HepG2 (cell line): ENCODE measurements around the gene CARMIL1. TPM values are rescaled to one million over a fixed set of nuclear protein-coding genes. Genes with fewer than 3 reads are reported as not detected.

Source experiments
- ATAC-seq: fragments of 200-7000 bp; cut with Tn5 transposase; 3 replicates; pipeline ENCODE4 v1.9.1; 2020; ENCODE audit warnings: mild to moderate bottlenecking, moderate library complexity
- BruUV-seq: library from RNA; stranded (reverse); fragments of 400-500 nt; replicated peaks from 2 replicates; lab custom pipeline; 2021; lab: Mats Ljungman, UMichigan
- CTCF ChIA-PET: fragments of 300-600 bp; formaldehyde crosslinking; extraction: SDS; loops from one replicate; lab custom pipeline; 2021; ENCODE audit warnings: low total read pairs, inconsistent platforms, low intra/inter-chr PET ratio; lab: Yijun Ruan, JAX
- POLR2A ChIA-PET: fragments of 350-600 bp; sonication (Branson Sonifier 250); formaldehyde crosslinking; loops from one replicate; lab custom pipeline; 2020; ENCODE audit warnings: antibody characterized with exemption, inconsistent platforms; lab: Yijun Ruan, JAX
- DNase-seq: peaks from one replicate; pipeline ENCODE4 v3.0.0-alpha.2; 2015; ENCODE audit warnings: low spot score
- FAIRE-seq: peaks from 3 replicates; lab custom pipeline; 2011; peaks lifted over from hg19 to GRCh38; lab: Jason Lieb, UNC
- H2AFZ ChIP-seq: one replicate; pipeline ENCODE4 v1.6.1; 2011; ENCODE audit warnings: low read length, inconsistent platforms
- H3K27ac ChIP-seq: fragments of 300-600 bp; 3 replicates; pipeline ENCODE4 v1.8.0; 2011; ENCODE audit warnings: mixed run types, mild to moderate bottlenecking, mixed read lengths, low read length, inconsistent platforms; ENCODE audit not compliant: insufficient read depth; ENCODE audit errors: extremely low read length
- H3K27me3 ChIP-seq, 2 experiments: fragments of 200-600 bp in 1 of 2; 2 replicates in 1 of 2; 3 replicates in 1 of 2; pipeline versions ENCODE4 v1.6.0 to v1.8.0; 2011; ENCODE audit warnings: low read length in 2 of 2, mild to moderate bottlenecking in 2 of 2, moderate library complexity in 2 of 2, inconsistent platforms in 1 of 2; ENCODE audit not compliant: insufficient read depth in 2 of 2, control insufficient read depth in 1 of 2
- H3K36me3 ChIP-seq, 2 experiments: fragments of 200-600 bp in 1 of 2; replicated peaks in 1 of 2; 2 replicates in 1 of 2; 3 replicates in 1 of 2; pipeline versions ENCODE4 v1.5.1 to v1.8.0; 2011; ENCODE audit warnings: low read length in 2 of 2, inconsistent platforms in 1 of 2; ENCODE audit not compliant: insufficient read depth in 2 of 2, control insufficient read depth in 1 of 2
- H3K4me1 ChIP-seq: 2 replicates; pipeline ENCODE4 v1.5.1; 2012; ENCODE audit warnings: low read length, inconsistent platforms; ENCODE audit not compliant: insufficient read depth
- H3K4me2 ChIP-seq: 2 replicates; pipeline ENCODE4 v1.6.0; 2011; ENCODE audit warnings: low read depth, low read length, inconsistent platforms
- H3K4me3 ChIP-seq, 3 experiments: fragments of 200-600 bp in 1 of 3; sonication (generic), shearing (Covaris generic) in 1 of 3; replicated peaks in 1 of 3; 2 replicates each; pipeline ENCODE4 v1.5.1; 2011 to 2016; ENCODE audit warnings: low read length in 3 of 3, inconsistent platforms in 2 of 3, low read depth in 2 of 3, mild to moderate bottlenecking in 2 of 3, control low read depth in 1 of 3, mixed read lengths in 1 of 3; ENCODE audit not compliant: insufficient read depth in 1 of 3
- H3K79me2 ChIP-seq: one replicate; pipeline ENCODE4 v1.6.1; 2011; ENCODE audit warnings: low read length, inconsistent platforms; ENCODE audit not compliant: insufficient read depth
- H3K9ac ChIP-seq: 2 replicates; pipeline ENCODE4 v1.6.0; 2011; ENCODE audit warnings: mild to moderate bottlenecking, low read depth, low read length, inconsistent platforms; ENCODE audit not compliant: insufficient read depth
- H3K9me3 ChIP-seq: 2 replicates; pipeline ENCODE4 v1.5.1; 2012; ENCODE audit warnings: mild to moderate bottlenecking, low read length
- H4K20me1 ChIP-seq: 2 replicates; pipeline ENCODE4 v1.6.0; 2011; ENCODE audit warnings: inconsistent platforms, mild to moderate bottlenecking, low read length, moderate library complexity; ENCODE audit not compliant: insufficient read depth
- GTF3A ChIP-seq: sonication (generic); formaldehyde crosslinking; conservative IDR thresholded peaks from 2 replicates; pipeline ENCODE4 v1.4.0; 2020; ENCODE audit warnings: mild to moderate bottlenecking, missing genetic modification reagents
- KDM4B ChIP-seq: sonication (generic); formaldehyde crosslinking; IDR thresholded peaks from 2 replicates; pipeline ENCODE4 v1.4.0; 2020; ENCODE audit warnings: missing genetic modification reagents
- KLF9 ChIP-seq: IDR thresholded peaks from 2 replicates; pipeline ENCODE4 v1.6.1; 2016; ENCODE audit warnings: low read depth
- LCORL ChIP-seq, 2 experiments: fragments of 450-650 bp in 1 of 2; sonication (generic) in 1 of 2; formaldehyde crosslinking in 1 of 2; IDR thresholded peaks; 2 replicates each; pipeline versions ENCODE4 v1.5.0 to v1.6.1; 2017 to 2020; ENCODE audit warnings: antibody characterized with exemption in 1 of 2, missing genetic modification reagents in 1 of 2
- SIN3A ChIP-seq: IDR thresholded peaks from 2 replicates; pipeline ENCODE4 v1.6.1; 2011; ENCODE audit warnings: low read depth, mild to moderate bottlenecking, control low read depth, low read length, borderline replicate concordance
- SNAI1 ChIP-seq: sonication (generic); formaldehyde crosslinking; IDR thresholded peaks from 2 replicates; pipeline ENCODE4 v1.5.0; 2020; ENCODE audit warnings: mild to moderate bottlenecking, missing genetic modification reagents, borderline replicate concordance
- STAG1 ChIP-seq: sonication (generic); formaldehyde crosslinking; IDR thresholded peaks from 2 replicates; pipeline ENCODE4 v1.4.0; 2020; ENCODE audit warnings: missing genetic modification reagents
- U2AF2 ChIP-seq: fragments of 200-400 bp; formaldehyde crosslinking; IDR thresholded peaks from 2 replicates; pipeline ENCODE4 v1.6.1; 2017; ENCODE audit warnings: low read depth, mild to moderate bottlenecking, low read length
- ZFAT ChIP-seq: sonication (generic); formaldehyde crosslinking; conservative IDR thresholded peaks from 2 replicates; pipeline ENCODE4 v1.8.1; 2023; ENCODE audit warnings: missing genetic modification reagents, inconsistent platforms
- ZNF564 ChIP-seq: sonication (generic); formaldehyde crosslinking; IDR thresholded peaks from 2 replicates; pipeline ENCODE4 v1.8.1; 2023; ENCODE audit warnings: mild to moderate bottlenecking, missing genetic modification reagents
- ZNF629 ChIP-seq: sonication (generic); formaldehyde crosslinking; conservative IDR thresholded peaks from 2 replicates; pipeline ENCODE4 v1.5.0; 2020; ENCODE audit warnings: missing genetic modification reagents
- ZNF746 ChIP-seq: sonication (generic); formaldehyde crosslinking; IDR thresholded peaks from 2 replicates; pipeline ENCODE4 v1.8.0; 2022; ENCODE audit warnings: mild to moderate bottlenecking, missing genetic modification reagents
- ZNF75D ChIP-seq: sonication (generic); formaldehyde crosslinking; IDR thresholded peaks from 2 replicates; pipeline ENCODE4 v1.8.1; 2023; ENCODE audit warnings: missing genetic modification reagents, mild to moderate bottlenecking, borderline replicate concordance
- WGBS: methylation state at CpG from one replicate; pipeline ENCODE4 v1.1.6; 2017; ENCODE audit warnings: low lambda C conversion rate; 5-methylcytosine and 5-hydroxymethylcytosine counted together
- in situ Hi-C: cut with HindIII; loops from 2 replicates; pipeline ENCODE4 v1.10.0; 2017; ENCODE audit warnings: low pct_unique_long_range_greater_than_20kb; ENCODE audit not compliant: extremely low pct_ligation_motif_present
- intact Hi-C: fragments of 100-400 bp; cut with micrococcal nuclease; formaldehyde crosslinking; loops from one replicate; pipeline ENCODE4 v1.10.0; 2022; ENCODE audit not compliant: unreplicated experiment
- polyA plus RNA-seq, 8 experiments: library from polyadenylated mRNA; depleted of rRNA in 3 of 8; stranded (reverse) in 7 of 8; unstranded in 1 of 8; fragments of >200 nt; fragmentation: Illumina TruSeq in 4 of 8; extraction: Trizol in 4 of 8; gene quantifications; 2 replicates each; pipeline versions ENCODE4 v1.2.1 to v1.2.3, GENCODE V29; 2011 to 2016; ENCODE audit warnings: low read depth in 4 of 8, missing spikeins in 1 of 8, mixed read lengths in 1 of 8; ENCODE audit not compliant: insufficient read depth in 1 of 8
- total RNA-seq, 5 experiments: library from RNA; depleted of rRNA; stranded (reverse); fragments of >200 nt; fragmentation: Illumina TruSeq; extraction: Trizol; gene quantifications; 2 replicates each; pipeline ENCODE4 v1.2.3, GENCODE V29; 2016; ENCODE audit warnings: low read depth in 1 of 5
- TF ChIP-seq, protein P1 (sequence below): sonication (generic); formaldehyde crosslinking; IDR thresholded peaks from 2 replicates; pipeline ENCODE4 v1.5.0; 2020; ENCODE audit warnings: mild to moderate bottlenecking, missing genetic modification reagents, moderate library complexity
- TF ChIP-seq, protein P2 (sequence below): IDR thresholded peaks from 2 replicates; pipeline ENCODE4 v1.6.1; 2016; ENCODE audit warnings: mild to moderate bottlenecking, missing biosample characterization, missing genetic modification reagents
- TF ChIP-seq, protein P3 (sequence below): sonication (generic); formaldehyde crosslinking; IDR thresholded peaks from 2 replicates; pipeline ENCODE4 v1.4.0; 2020; ENCODE audit warnings: missing genetic modification reagents, mild to moderate bottlenecking, borderline replicate concordance

CARMIL1 gene
- total and polyA plus RNA-seq, 2 of the 13 experiments (the other 11 are each of a cell fraction or from before 2014, with no cell fraction given) = 1.8 to 2.6 TPM

DNA sequence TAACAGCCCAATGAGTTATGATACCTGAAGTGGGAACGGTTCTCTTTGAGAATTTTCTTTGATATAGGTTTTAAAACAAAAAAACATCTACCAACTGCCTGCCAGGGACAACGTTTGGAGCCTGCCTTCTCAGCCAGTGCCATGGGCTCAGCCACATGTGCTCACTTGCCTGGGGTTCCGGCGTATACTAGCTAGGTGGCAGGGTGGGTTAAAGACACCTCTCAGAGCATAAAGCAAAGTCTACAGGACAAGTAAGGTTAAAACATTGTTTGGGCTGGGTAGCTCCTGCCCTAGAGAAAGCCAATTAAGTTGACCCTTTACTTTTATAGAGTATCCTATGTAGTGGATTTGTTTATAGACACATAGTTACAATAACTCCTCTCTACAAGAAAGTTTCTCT lies 334.9 kb downstream of the CARMIL1 start:
- Histone ChIP-seq H3K27me3 (no peaks in the 10 kb centered on the region), H3K9me3 (no peaks in the 10 kb centered on the region), H2AFZ (no peak overlapping the region), H3K4me3 (no peak overlapping the region), H3K9ac (no peak overlapping the region), H3K4me2 (no peak overlapping the region), H3K79me2 (no peaks in the 10 kb centered on the region), H3K4me1 (no peaks in the 10 kb centered on the region), H3K36me3 (no peaks in the 10 kb centered on the region), H4K20me1 (no peaks in the 10 kb centered on the region), H3K27ac (no peak overlapping the region)
- no peak for FAIRE-seq
- CTCF ChIA-PET = no interaction called here
- in situ Hi-C loops = no loop called here
- TF ChIP-seq KDM4B (no peak), ZNF564 (CRISPR knock-in tag) (no peak), LCORL (IDR thresholded peaks at IDR 0.05) (no peak), LCORL (CRISPR knock-in tag; IDR thresholded peaks at IDR 0.05) (no peak), SIN3A (no peak), ZNF629 (CRISPR knock-in tag) (no peak), STAG1 (peak; percentile 68), ZFAT (CRISPR knock-in tag) (no peak)
- TF ChIP-seq, protein P1, sequence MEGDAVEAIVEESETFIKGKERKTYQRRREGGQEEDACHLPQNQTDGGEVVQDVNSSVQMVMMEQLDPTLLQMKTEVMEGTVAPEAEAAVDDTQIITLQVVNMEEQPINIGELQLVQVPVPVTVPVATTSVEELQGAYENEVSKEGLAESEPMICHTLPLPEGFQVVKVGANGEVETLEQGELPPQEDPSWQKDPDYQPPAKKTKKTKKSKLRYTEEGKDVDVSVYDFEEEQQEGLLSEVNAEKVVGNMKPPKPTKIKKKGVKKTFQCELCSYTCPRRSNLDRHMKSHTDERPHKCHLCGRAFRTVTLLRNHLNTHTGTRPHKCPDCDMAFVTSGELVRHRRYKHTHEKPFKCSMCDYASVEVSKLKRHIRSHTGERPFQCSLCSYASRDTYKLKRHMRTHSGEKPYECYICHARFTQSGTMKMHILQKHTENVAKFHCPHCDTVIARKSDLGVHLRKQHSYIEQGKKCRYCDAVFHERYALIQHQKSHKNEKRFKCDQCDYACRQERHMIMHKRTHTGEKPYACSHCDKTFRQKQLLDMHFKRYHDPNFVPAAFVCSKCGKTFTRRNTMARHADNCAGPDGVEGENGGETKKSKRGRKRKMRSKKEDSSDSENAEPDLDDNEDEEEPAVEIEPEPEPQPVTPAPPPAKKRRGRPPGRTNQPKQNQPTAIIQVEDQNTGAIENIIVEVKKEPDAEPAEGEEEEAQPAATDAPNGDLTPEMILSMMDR (CRISPR knock-in tag) = peak; percentile 58
- intact Hi-C loops = no loop called here
- 51% methylated on average over 4 of the region's 4 CpGs for WGBS
- no peak for DNase-seq
- ATAC-seq = peak; percentile 64; the same call in 2 of the 3 replicates
- POLR2A ChIA-PET = no interaction called here
- no TSS peak for BruUV-seq

DNA sequence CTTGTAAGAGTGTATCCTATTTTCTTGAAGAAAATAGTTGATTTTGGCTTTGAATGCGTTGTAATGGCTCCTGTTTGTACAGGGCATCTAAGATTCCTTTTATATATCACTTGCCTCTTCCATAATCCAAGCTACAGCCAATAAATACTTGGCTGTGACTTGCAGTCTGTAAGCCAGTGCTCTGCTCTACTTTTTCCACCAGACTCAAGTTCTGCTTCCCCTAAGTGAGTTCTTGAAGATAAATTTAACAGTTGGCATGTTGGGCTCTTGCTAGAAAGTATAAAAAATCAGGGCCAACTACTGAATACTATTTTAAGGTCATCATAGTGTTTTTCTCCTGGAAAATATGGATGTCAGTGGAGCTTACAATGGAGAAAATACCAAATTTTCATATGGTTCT lies 336.3 kb downstream of the CARMIL1 start:
- Histone ChIP-seq H3K9me3 (no peaks in the 10 kb centered on the region), H2AFZ (no peak overlapping the region), H3K4me1 (no peaks in the 10 kb centered on the region), H3K27ac (no peak overlapping the region), H3K9ac (no peak overlapping the region), H4K20me1 (no peaks in the 10 kb centered on the region), H3K4me3 (no peak overlapping the region), H3K36me3 (no peaks in the 10 kb centered on the region), H3K27me3 (no peaks in the 10 kb centered on the region), H3K4me2 (no peak overlapping the region), H3K79me2 (no peaks in the 10 kb centered on the region)
- BruUV-seq = no TSS peak
- CTCF ChIA-PET = no interaction called here
- POLR2A ChIA-PET = no interaction called here
- DNase-seq = no peak
- in situ Hi-C loops = no loop called here
- no peak for FAIRE-seq
- no peak for ATAC-seq
- WGBS = 68% methylated on average over 1 of the region's 1 CpG
- intact Hi-C loops = no loop called here
- TF ChIP-seq ZNF75D (CRISPR knock-in tag) = no peak
- no peak for TF ChIP-seq SNAI1 (CRISPR knock-in tag)
- TF ChIP-seq, protein P2, sequence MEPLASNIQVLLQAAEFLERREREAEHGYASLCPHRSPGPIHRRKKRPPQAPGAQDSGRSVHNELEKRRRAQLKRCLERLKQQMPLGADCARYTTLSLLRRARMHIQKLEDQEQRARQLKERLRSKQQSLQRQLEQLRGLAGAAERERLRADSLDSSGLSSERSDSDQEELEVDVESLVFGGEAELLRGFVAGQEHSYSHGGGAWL (CRISPR knock-in tag) = no peak
- TF ChIP-seq ZNF746 (CRISPR knock-in tag) = no peak
- TF ChIP-seq STAG1 = no peak
- TF ChIP-seq KLF9 (CRISPR knock-in tag) = no peak
- TF ChIP-seq GTF3A = no peak
- no peak for TF ChIP-seq U2AF2
- TF ChIP-seq, protein P3, sequence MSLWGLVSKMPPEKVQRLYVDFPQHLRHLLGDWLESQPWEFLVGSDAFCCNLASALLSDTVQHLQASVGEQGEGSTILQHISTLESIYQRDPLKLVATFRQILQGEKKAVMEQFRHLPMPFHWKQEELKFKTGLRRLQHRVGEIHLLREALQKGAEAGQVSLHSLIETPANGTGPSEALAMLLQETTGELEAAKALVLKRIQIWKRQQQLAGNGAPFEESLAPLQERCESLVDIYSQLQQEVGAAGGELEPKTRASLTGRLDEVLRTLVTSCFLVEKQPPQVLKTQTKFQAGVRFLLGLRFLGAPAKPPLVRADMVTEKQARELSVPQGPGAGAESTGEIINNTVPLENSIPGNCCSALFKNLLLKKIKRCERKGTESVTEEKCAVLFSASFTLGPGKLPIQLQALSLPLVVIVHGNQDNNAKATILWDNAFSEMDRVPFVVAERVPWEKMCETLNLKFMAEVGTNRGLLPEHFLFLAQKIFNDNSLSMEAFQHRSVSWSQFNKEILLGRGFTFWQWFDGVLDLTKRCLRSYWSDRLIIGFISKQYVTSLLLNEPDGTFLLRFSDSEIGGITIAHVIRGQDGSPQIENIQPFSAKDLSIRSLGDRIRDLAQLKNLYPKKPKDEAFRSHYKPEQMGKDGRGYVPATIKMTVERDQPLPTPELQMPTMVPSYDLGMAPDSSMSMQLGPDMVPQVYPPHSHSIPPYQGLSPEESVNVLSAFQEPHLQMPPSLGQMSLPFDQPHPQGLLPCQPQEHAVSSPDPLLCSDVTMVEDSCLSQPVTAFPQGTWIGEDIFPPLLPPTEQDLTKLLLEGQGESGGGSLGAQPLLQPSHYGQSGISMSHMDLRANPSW (CRISPR knock-in tag) = no peak
